ENCODE data around the gene TMEM178B.
A peak's percentile ranks its signal among the peaks of the same experiment; 100 is the strongest.
"Not testable (repeated sequence)": the region's sequence is repeated elsewhere in the genome, so short reads cannot be mapped to it uniquely, and the experiment has no call there.

TMEM178B gene

DNA sequence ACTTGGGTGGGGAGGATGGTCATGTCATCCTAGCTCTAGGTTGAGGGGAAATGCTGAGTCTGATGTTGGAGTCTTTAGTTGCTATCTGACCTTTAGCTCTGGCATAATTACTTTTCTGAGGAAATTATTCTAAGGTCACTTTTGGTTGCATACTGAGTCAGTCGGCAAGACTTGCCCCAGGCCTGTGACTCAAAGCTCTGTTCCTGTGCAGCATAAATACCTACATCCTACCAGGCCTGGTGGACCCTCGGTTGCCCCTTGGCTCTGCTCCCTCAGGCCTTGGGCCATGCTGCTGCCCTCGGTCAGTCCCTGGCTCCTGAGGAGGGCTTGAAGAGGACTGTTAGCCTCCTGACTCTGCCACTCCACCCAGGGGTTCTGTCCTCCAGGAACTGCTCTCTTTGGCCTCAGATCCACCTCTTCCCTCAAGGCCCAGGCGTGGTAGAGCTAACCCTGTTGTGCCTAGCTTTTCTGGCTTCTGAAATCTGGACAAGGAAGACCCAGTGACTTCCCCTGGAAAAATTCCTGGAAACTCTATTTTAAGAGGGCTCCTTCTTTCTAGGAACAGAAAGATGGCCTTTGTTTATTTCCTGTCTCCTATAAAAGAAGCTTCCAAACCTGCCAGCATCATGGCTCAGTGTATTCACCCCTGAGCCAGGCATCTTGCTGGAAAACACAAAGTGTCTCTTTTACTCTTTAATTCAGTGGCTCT, 71.2 kb downstream of the TMEM178B start:
- no peak for DNase-seq

DNA sequence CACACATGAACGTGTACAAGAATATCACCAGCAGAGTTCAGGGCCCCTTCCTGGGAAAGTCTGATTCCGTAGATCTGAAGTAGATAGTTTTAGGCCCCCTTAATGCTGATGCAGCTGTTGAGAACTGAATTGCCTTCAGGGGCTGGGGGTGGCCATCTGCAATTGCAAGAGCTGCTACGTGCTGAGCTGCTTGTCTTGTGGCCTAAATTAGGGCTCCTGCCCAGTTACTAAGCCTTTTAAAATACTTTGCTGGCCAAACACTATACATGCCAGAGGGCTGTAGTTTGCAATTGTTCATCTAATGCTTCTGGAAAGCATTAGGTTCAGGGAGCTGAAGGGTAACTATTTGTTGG, 71.7 kb downstream of the TMEM178B start:
- no peak for DNase-seq

DNA sequence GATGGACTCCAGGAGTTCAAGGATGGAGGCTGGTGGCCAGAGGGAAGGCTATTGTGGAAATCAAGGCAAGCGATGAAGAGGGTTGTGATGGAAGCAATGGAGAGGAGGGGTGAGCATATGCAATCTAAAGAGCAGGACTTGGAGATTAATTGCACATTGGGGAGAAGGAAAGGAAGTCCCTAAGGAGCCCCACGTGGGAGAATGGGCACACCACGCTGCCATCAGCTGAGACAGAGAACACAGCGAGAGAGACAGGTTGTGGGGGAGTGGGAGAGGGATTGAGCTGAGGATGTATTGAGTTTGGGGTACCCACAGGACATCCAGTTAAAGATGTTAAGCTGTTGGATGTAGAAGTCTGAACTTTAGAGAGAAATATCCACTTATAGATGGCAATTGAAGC, 73.6 kb downstream of the TMEM178B start:
- no peak for DNase-seq

DNA sequence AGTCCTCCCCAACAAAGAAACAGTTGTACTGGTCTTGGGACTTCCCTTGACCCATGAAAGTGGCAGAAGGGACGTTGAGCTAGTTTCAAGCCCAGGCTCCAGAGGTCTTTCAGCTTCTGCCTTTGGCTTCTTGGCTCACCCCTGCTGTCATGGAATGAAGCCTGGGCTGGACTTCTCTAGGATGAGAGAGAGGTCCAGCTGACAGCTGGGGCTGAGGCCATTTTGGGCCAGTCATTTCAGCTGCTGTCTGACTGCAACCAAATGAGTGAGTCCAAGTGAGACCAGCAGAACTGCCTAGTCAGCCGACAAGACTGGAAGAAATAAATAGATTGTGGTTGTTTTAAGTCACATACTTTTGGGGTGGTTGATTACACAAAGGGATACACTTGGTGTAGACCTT, 76.6 kb downstream of the TMEM178B start:
- DNase-seq: no peak

DNA sequence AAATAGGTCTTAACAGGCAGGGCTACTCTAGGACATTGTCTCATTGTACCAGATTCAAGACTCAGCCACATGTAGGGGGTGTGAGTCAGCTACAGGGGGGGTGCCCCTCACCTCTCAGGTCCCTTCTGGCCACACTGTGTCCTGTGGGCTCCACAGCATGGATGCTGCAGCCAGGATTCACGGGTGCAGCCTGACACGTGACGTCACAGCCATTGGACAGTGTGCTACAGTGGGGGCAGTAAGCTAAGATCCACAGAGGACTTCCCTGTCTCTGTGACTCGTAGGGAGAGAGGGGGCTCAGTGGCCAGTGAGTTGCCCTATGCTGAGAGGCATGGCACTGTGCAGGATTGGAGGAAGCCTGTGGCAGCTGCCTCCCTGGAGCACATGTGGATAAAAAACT, 77.9 kb downstream of the TMEM178B start:
- DNase-seq: no peak

DNA sequence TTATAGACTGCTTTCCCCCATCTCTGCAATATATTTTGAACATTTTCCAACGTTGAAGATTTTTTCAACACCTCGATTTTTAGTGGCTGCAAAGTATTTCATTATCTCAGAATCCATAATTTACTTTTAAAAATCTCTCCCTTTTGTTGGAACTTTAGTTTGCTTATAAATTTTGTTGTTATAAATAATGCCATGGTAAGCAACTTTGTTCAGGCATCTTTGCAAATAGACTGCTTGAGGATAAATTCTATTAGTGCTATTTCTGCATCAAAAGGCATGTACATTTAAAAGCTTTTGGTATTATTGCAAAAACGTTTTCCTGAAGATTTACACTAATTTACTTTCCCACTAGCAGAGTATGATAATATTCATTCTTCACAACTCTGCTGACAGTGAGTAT, 79.4 kb downstream of the TMEM178B start:
- DNase-seq: no peak

DNA sequence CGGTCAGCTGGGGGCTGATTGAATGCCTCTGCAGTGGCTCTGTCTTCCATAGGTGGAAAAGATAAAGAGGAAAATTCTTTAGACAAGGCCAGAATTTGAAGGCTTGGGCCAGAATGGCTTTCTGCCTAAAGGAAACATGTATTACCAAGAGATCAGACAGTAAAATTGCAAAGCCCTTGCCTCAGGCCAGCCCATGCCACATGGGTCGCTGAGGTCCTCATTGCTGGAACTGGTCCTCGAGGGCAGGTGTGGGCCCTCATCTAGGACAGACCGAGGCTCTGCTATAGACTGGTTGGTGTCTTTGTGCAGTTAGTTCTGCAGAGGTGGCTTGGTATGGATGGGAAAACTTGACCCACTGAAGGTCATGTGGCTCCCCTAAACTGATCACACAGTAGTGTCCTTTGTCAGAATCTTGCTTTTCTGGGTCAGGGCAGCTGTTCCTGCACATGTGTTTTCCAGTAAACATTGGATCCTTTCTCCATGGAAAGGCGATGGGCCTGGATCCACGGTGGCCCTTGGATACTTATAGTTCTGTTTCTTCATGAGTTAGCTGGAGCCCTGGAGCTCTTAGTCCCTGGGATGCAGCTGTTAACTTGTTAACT, 80.4 kb downstream of the TMEM178B start:
- no peak for DNase-seq

DNA sequence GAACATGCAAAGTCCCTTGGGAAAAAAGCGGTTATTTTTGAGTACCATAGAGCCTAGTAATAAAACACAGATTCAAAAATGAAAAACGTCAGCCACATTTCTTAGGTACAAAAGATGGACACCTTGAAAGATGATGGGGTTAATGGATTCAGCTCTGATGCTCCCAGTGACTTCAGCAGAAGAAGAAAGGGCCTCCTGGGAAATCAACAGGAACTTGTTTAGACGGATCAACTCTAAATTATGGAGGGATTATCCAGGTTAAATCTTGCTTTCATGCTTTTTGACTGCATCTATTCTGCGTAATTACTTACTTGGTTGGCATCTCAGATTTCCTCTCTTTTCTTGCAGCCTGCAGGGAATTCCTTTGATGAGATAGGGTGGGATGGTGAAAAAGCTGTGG, 82.5 kb downstream of the TMEM178B start:
- peak; percentile 82 for DNase-seq

DNA sequence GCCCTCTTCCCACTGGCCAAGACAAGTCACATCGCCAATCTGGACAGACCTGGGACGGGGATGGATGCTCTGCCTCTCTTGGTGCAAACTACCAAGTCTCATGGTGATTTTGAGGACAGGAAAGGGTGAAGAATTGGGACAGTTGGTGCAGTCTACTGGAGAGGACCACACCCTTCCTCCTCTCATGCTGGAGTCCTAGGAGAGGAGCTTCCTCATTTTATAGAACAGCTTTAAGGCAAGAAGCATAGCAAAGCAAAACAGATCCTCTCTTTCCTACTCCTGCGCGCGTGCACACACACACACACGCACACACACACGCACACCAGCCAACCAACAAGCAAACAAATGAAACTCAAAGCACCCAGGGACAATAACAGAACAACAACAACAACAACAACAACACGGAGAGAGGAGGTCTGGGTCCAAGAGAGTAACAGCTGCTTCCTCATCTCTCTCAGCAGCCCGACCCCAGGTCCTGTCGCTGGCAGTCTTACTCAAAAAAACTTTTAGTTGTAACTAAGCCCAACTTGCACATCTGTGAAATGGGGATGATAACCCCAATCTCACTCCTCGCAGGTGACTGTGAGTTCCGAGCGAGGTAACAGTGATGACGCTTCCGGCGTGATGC, 83.4 kb downstream of the TMEM178B start:
- no peak for DNase-seq

DNA sequence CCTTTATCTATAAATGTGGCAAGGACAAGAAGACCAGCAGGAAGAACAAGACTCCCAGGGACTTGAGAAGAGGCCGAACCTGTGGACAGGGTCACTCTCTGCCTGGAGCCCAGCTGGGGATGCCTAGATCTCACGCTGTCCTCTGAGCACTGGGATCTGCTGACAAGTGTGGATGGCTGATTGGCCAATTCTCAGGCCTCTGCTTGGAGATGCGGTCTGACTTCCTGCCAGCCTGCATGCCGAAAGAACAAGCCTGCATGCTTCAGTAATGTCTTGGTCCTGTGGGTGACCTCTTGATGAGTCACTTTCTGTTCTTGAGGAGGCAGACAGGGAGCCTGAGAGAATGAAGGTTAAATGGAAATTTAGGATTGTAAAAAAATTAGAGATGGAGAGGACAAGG, 84.7 kb downstream of the TMEM178B start:
- no peak for DNase-seq

DNA sequence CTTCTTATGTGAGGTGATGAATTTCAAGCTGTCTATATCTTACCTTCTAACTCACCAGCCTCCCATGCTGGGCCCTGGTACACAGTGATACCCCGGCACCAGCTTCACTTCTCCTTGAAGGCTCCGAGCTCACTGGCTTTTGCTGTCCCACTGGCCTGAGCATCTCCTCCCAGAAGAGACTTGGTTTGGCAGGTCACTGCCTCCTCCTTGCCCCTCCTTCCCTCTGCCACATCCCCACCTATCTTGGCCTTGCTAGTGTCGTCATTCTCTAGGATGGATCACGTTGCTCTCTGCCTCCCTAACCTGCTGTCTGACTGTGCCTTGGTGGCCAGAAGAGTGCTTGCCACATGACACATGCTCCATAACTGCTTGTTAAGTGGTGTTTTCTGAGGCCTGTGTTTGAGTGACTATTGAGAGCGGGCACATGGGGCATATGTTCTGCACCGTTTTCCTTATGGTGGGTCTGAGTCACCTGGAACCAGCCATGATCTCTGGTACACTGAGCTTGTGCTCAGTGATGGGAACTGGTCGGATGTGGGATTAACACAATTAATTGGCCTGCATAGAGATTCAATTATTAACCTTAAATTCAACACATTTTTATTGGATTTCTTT, 86.5 kb downstream of the TMEM178B start:
- no peak for DNase-seq

DNA sequence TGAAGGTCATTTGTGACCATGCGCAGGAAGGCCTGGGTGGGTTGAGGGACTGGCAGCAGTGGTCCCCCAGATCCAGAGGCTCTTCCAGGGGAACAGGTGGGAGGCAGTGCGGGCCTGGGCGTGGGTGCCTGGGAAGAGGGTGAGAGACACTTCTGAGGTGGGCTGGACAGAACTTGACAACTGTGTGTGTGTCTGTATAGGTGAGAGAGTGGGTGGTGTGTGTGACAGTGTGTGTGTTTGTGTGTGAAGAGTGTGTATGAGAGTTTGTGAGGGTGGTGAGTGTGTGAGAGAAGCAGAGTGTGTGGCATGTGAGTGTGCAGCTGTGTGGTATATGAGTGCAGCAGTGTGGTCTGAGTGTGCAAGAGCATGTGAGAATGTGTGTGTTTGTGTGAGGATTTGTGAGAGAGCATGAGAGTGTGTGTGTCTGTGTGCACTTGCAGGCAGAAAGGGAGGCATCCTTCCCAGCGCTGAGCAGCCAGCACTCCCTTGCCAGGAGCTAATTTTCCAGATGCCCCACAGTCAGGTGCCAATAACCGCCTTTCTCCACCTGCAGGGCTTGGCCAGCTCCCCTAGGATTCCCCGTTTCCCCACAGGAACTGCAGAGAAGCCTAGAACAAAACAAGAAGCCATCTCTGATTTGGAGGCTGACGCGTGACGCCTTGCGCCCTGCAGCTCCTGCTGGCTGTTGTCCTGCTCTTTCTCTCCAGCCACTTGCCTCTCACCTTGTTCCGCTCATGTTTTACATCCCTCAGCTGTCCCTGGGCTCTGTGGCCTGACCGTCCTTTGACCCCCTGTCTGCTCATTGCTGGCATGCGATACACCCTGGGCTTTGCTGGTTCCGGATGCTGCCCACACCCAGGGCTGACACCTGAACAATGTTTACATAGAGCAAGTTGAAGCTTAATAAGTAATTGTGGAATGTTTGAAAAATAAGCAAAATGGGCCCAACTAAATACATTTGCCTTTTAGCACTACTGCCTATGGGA, 88.0 kb downstream of the TMEM178B start:
- DNase-seq: no peak

DNA sequence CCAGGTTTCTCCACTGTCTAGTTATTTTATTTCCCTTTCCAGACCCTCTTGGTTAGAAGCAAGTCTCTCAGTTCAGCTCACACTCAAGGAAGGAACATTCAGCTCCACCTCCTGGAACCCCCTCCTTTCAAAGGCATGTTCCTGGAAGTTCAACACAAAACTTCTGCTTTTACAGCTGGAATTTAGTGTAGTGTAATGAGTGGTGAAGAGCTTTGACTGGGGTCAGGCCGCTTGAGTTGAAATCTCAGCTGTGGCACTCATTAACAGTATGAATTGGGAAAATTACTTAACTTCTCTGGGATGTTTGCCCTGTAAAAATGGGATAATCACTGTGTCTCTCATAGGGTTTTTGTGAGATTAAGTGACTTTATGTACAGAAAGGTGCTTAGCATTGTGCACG, 91.7 kb downstream of the TMEM178B start:
- DNase-seq: no peak

DNA sequence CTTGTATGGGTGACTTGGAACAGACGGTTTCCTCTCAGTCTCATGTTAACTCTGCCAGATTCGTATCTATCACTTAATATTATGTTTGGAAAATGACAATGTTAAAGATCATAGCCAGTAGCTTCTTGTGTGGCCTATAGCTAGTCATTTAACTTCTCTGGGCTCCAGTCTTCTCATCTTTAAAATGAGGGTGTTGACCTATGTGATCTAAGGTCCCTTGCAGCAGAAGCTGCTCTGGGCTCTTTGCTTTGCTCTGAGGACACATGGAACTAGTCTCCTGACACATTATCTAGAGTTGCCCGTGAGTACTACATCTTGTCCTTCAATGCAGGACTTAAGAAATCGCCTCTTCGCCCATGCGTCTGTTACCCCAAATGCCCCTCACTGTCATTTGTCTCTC, 93.1 kb downstream of the TMEM178B start:
- DNase-seq: no peak

DNA sequence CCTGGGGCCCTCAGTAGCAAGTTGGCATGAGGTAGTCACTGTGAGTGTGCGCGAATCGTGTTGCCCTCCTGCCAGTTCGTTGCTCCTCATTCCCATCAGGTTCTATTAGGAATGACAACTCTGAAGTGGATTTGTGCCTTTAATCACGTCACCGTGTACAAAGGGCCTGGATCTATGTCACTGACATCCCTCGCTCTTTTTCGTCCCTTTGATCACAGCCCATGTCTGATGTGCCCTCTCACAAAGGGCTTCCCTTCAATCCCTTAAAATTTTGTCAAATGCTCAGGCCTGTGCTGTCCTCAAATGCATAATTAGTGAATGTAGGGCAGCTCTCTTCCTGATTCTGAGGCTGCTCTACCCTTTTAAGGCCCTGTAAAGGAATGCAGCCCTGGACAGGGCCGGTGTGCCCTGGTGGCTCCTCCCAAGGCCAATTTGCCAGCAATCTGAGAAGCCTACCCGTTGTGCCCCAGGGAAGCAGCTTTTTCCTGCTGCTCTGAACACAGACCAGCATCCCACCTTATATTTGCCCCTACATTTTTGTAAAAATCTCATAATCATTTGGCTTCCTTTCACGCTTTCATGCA, 93.6 kb downstream of the TMEM178B start:
- no peak for DNase-seq

DNA sequence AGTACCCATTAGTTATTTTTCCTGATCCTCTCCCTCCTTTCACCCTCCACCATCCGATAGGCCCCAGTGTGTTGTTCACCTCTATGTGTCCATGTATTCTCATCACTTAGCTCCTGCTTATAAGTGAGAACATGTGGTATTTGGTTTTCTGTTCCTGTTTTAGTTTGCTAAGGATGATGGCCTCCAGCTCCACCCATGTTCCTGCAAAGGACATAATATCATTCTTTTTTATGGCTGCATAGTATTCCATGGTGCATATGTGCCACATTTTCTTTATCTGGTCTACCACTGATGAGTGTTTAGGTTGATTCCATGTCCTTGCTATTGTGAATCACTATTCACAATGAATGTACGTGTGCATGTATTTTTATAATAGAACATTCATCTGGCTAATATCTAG, 95.3 kb downstream of the TMEM178B start:
- not testable (repeated sequence) for DNase-seq

DNA sequence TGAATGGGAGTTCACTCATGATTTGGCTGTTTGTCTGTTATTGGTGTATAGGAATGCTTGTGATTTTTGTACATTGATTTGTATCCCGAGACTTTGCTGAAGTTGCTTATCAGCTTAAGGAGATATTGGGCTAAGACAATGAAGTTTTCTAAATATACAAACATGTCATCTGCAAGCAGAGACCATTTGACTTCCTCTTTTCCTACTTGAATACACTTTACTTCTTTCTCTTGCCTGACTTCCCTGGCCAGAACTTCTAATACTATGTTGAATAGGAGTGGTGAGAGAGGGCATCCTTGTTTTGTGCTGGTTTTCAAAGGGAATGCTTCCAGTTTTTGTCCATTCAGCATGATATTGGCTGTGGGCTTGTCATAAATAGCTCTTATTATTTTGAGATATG, 101.9 kb downstream of the TMEM178B start:
- not testable (repeated sequence) for DNase-seq

DNA sequence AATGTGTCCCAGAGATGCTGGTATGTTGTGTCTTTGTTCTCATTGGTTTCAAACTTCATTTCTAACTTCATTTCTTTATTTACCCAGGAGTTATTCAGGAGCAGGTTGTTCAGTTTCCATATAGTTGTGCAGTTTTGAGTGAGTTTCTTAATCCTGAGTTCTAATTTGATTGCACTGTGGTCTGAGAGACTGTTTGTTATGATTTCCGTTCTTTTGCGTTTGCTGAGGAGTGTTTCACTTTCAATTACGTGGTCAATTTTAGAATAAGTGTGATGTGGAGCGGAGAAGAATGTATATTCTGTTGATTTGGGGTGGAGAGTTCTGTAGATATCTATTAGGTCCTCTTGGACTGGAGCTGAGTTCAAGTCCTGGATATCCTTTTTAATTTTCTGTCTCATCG, 103.3 kb downstream of the TMEM178B start:
- not testable (repeated sequence) for DNase-seq

DNA sequence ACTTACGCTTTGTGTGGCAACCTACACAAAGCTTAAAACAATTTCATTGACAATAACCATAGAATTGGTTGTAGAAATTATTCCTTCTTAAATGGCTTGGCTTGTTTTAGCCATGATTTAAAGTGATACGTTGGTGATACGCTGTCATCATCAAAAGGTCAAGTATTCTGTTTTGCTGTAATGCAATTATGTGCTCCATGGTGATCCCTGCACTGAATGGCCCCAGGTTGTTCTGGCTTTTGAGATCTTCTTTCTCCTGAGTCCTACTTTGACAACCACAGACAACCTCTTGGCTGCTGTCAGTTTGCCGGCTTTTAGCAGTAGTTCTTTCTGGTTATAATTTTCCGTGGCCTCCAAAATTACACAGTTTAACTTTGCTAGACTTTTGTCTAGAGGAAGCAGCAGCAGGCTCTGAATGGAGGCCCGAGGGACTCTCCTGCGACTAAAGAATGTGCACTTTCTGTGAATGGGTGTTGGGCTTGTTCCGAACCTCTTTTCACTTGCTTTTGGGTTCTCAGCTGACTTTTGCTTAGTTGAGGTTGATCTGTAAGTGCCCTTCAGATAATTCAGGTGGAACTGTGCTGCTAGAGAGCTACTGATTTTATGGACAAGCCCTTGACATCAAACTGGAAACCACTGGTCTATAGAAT, 104.7 kb downstream of the TMEM178B start:
- no peak for DNase-seq

DNA sequence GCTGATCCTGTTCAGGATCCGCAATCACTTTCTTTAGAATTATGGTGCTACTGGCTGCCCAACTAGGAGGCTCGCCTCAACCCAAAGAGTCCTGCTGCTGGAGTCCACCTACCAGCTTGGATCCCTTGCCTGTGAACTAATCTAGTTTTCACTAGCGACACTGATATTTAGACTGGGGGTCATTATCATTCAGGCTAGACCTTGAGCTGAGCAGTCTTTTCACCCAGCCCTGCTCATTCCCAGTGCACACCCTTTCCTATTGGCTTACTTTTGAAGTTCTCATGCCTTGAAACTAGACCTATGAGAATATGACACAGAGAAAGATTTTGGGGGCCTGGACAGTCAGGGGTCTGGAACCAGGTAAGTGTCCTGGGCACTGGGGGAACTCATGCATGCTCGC, 107.9 kb downstream of the TMEM178B start:
- no peak for DNase-seq

DNA sequence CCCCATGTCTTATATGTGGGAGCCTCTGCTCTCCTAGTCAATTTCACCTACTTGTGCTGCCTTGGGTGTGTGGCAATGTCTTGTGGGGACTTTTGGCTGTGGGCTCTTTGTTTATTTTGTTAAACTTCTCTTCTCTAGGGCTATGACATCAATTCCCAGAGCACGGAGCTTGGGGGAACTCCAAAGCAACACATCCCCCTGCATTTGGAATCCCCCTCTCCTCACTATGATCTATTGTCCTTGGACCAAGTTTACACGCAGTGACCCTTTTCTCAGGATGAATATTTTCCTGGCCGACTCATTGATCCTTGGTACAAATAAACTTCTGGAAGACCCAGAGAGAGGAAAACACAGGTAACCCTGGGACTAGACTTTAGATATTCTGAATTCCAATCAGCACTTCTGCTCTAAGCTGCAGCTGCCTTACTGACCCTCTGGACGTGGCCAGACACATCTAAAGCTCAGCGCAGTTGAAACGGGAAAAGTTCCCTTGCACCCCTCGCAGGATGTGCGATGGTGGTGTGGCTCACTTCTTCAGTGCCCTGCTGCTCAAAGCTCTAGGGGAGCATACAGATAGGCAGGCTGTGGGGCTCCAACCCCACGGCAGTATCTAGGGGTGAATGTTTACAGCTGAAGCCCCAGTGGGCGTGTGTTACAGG, 110.8 kb downstream of the TMEM178B start:
- DNase-seq: no peak
